Loucy (cell line): ENCODE data around the gene FRMD4A.

Source experiments
- EZH2phosphoT487 ChIP-seq: fragments of 200-600 bp; IDR thresholded peaks from 2 replicates; pipeline ENCODE4 v1.6.1; 2018; ENCODE audit warnings: antibody characterized with exemption, mild to moderate bottlenecking, moderate library complexity, borderline replicate concordance
- TF ChIP-seq, protein P1 (sequence below): fragments of 200-600 bp; sonication (generic); conservative IDR thresholded peaks from 2 replicates; pipeline ENCODE4 v1.5.1; 2014; ENCODE audit warnings: mild to moderate bottlenecking, antibody characterized with exemption, low read length

GRCh38 chr10:13865758-13866491 lies 464.8 kb downstream of the FRMD4A start:
- TF ChIP-seq, protein P1, sequence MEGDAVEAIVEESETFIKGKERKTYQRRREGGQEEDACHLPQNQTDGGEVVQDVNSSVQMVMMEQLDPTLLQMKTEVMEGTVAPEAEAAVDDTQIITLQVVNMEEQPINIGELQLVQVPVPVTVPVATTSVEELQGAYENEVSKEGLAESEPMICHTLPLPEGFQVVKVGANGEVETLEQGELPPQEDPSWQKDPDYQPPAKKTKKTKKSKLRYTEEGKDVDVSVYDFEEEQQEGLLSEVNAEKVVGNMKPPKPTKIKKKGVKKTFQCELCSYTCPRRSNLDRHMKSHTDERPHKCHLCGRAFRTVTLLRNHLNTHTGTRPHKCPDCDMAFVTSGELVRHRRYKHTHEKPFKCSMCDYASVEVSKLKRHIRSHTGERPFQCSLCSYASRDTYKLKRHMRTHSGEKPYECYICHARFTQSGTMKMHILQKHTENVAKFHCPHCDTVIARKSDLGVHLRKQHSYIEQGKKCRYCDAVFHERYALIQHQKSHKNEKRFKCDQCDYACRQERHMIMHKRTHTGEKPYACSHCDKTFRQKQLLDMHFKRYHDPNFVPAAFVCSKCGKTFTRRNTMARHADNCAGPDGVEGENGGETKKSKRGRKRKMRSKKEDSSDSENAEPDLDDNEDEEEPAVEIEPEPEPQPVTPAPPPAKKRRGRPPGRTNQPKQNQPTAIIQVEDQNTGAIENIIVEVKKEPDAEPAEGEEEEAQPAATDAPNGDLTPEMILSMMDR, result no peak
- TF ChIP-seq EZH2phosphoT487, result no peak
